Lower leg skin (tissue), 4 donors: ENCODE data around the gene FABP1. TPM values are rescaled to one million over a fixed set of nuclear protein-coding genes. Genes with fewer than 3 reads are reported as not detected.

Experiments used
- DNase-seq, 2 donors: peaks; one replicate each; pipeline ENCODE4 v3.0.0-alpha.2; 2019; ENCODE audit warnings: low spot score in 2 of 2
- H3K4me3 ChIP-seq: fragments of 200-600 bp; sonication (generic); 2 replicates; pipeline ENCODE4 v1.5.1; 2017; ENCODE audit warnings: mild to moderate bottlenecking, low read depth; ENCODE audit not compliant: poor library complexity, severe bottlenecking
- CTCF ChIP-seq, 3 donors: fragments of 450-650 bp; IDR thresholded peaks; one replicate each; pipeline ENCODE4 v1.5.1; 2016; ENCODE audit warnings: antibody characterized with exemption in 3 of 3, mild to moderate bottlenecking in 3 of 3, moderate library complexity in 2 of 3
- POLR2A ChIP-seq, 2 donors: fragments of 450-650 bp; IDR thresholded peaks; one replicate each; pipeline ENCODE4 v1.6.1; 2016 to 2017; ENCODE audit warnings: antibody characterized with exemption in 2 of 2, mild to moderate bottlenecking in 1 of 2, moderate library complexity in 1 of 2
- WGBS, 2 donors: methylation state at CpG; one replicate each; pipeline ENCODE4 v1.1.5; 2018; 5-methylcytosine and 5-hydroxymethylcytosine counted together
- intact Hi-C: fragments of 100-400 bp; cut with DNase I; formaldehyde crosslinking; loops from one replicate; pipeline ENCODE4 v1.15.0; 2023; ENCODE audit warnings: low total_unique reads
- total RNA-seq, 4 donors: library from RNA; depleted of rRNA; stranded (reverse); fragments of >200 nt; gene quantifications; one replicate each; pipeline ENCODE4 v1.1.0, GENCODE V29; 2016

Gene FABP1
- total RNA-seq, 4 donors from 2014 or later, result not detected

GRCh38 chr2:88116669-88117432, 11.0 kb downstream of the FABP1 start:
- DNase-seq, result no peak
- intact Hi-C loops, result no loop called here
- no peak for TF ChIP-seq POLR2A (IDR thresholded peaks at IDR 0.05)
- no peak for TF ChIP-seq CTCF (IDR thresholded peaks at IDR 0.05)
- H3K4me3 ChIP-seq, result no peak overlapping the region
- 92% methylated on average over 18 of the region's 18 CpGs for WGBS, 2 donors

GRCh38 chr2:88115825-88116518, 11.9 kb downstream of the FABP1 start:
- WGBS, 2 donors, result 88 to 93% methylated on average over 10 of the region's 10 CpGs
- intact Hi-C loops, result no loop called here
- no peak for TF ChIP-seq CTCF (IDR thresholded peaks at IDR 0.05)
- no peak for TF ChIP-seq POLR2A (IDR thresholded peaks at IDR 0.05)
- H3K4me3 ChIP-seq, result no peak overlapping the region
- no peak for DNase-seq

GRCh38 chr2:88114889-88115288, 13.0 kb downstream of the FABP1 start:
- H3K4me3 ChIP-seq, result no peak overlapping the region
- TF ChIP-seq CTCF (IDR thresholded peaks at IDR 0.05), result no peak
- no peak for TF ChIP-seq POLR2A (IDR thresholded peaks at IDR 0.05)
- WGBS, 2 donors, result 56 to 61% methylated on average over 5 of the region's 5 CpGs
- intact Hi-C loops, result no loop called here
- DNase-seq, result no peak

DNA sequence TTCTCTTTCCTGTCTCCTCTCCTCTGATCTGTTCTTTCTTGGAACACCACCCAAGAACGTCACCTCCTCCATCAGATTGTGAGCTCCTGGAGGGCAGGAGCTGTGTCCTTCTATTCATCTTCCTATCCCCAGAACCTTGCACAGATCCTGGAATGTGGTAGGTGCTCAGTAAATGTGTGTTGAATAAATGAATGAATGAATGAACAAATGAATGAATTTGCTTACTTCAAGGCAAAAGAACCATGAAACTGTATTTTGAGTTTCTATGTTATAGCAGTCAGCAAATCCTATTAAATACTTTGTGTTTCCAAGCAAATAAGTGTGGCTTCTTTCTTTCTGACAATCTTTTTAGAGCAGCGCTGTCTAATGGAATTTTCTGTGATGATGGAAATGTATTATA, 14.8 kb downstream of the FABP1 start:
- intact Hi-C loops, result no loop called here
- WGBS, 2 donors, result 60 to 87% methylated on average over 2 of the region's 2 CpGs
- no peak for DNase-seq
- TF ChIP-seq POLR2A (IDR thresholded peaks at IDR 0.05), result no peak
- no peak for TF ChIP-seq CTCF (IDR thresholded peaks at IDR 0.05)
- H3K4me3 ChIP-seq, result no peak overlapping the region

DNA sequence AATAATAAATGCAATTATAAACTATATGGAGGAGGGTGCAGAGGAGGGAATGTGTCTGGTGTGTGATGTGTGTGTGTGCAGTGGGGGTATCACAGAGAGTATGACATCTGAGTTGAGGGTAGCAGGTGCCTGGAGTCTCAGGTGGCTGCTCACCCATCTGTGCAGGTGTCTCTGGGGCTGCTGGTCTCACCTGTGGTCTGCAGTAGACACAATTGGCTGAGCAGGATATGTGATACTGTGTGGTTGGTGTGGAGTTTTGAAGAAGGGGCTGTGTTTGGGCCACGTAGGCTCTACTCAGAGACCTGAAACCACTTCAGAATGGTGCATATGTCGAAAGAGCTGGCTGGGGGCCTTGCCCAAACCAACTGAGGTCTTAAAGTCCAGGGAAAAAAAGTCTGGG, 17.0 kb downstream of the FABP1 start:
- TF ChIP-seq CTCF (IDR thresholded peaks at IDR 0.05), result no peak
- no peak for TF ChIP-seq POLR2A (IDR thresholded peaks at IDR 0.05)
- 73 to 82% methylated on average over 2 of the region's 2 CpGs for WGBS, 2 donors
- no peak overlapping the region for H3K4me3 ChIP-seq
- intact Hi-C loops, result no loop called here
- no peak for DNase-seq
